Measurements from ENCODE around the gene CCNF.

CCNF gene

GRCh38 chr16:2471016-2471652 lies 41.9 kb downstream of the CCNF start, which contains the start of gene NTN3:
Gene NTN3 (plus strand): TSS chr16:2471297. CDS start chr16:2471702, 405 bp downstream.
- in situ Hi-C loops (cut with MboI; ENCODE audit: low pct_unique_long_range_greater_than_20kb, low sequenced_read_pairs, unreplicated experiment): no loop called here
- peak; percentile 73 for DNase-seq (ENCODE audit: low spot score)
- no peak for TF ChIP-seq CTCF (IDR thresholded peaks at IDR 0.05; ENCODE audit: extremely low read depth, insufficient read depth, missing control alignments)

GRCh38 chr16:2471653-2472487 lies 42.6 kb downstream of the CCNF start:
- DNase-seq (ENCODE audit: low spot score): no peak
- in situ Hi-C loops (cut with MboI; ENCODE audit: low pct_unique_long_range_greater_than_20kb, low sequenced_read_pairs, unreplicated experiment): no loop called here
- TF ChIP-seq CTCF (IDR thresholded peaks at IDR 0.05; ENCODE audit: extremely low read depth, insufficient read depth, missing control alignments): no peak

GRCh38 chr16:2472488-2472864 lies 43.2 kb downstream of the CCNF start:
- in situ Hi-C loops (cut with MboI; ENCODE audit: low pct_unique_long_range_greater_than_20kb, low sequenced_read_pairs, unreplicated experiment): no loop called here
- no peak for TF ChIP-seq CTCF (IDR thresholded peaks at IDR 0.05; ENCODE audit: extremely low read depth, insufficient read depth, missing control alignments)
- no peak for DNase-seq (ENCODE audit: low spot score)

- no peak for TF ChIP-seq CTCF (IDR thresholded peaks at IDR 0.05; ENCODE audit: extremely low read depth, insufficient read depth, missing control alignments)
- no peak for DNase-seq (ENCODE audit: low spot score)
- in situ Hi-C loops (cut with MboI; ENCODE audit: low pct_unique_long_range_greater_than_20kb, low sequenced_read_pairs, unreplicated experiment): no loop called here
Observed at GRCh38 chr16:2472885-2473445, 43.7 kb downstream of the CCNF start.

- no peak for DNase-seq (ENCODE audit: low spot score)
- no peak for TF ChIP-seq CTCF (IDR thresholded peaks at IDR 0.05; ENCODE audit: extremely low read depth, insufficient read depth, missing control alignments)
- in situ Hi-C loops (cut with MboI; ENCODE audit: low pct_unique_long_range_greater_than_20kb, low sequenced_read_pairs, unreplicated experiment): no loop called here
Observed at GRCh38 chr16:2473446-2473926, 44.2 kb downstream of the CCNF start.

GRCh38 chr16:2473999-2474876 lies 45.0 kb downstream of the CCNF start:
- TF ChIP-seq CTCF (IDR thresholded peaks at IDR 0.05; ENCODE audit: extremely low read depth, insufficient read depth, missing control alignments): peak; percentile 73
- peak; percentile 87 for DNase-seq (ENCODE audit: low spot score)
- in situ Hi-C loops (cut with MboI; ENCODE audit: low pct_unique_long_range_greater_than_20kb, low sequenced_read_pairs, unreplicated experiment): no loop called here
